PC-3 (cell line): ENCODE data around the gene STK11IP. TPM values are rescaled to one million over a fixed set of nuclear protein-coding genes. Genes with fewer than 3 reads are reported as not detected.

Experiments used
- ATAC-seq: fragments of 200-7000 bp; cut with Tn5 transposase; 2 replicates; pipeline ENCODE4 v1.9.1; 2020; ENCODE audit warnings: mild to moderate bottlenecking, moderate library complexity
- BruUV-seq: library from RNA; stranded (reverse); fragments of 400-500 nt; replicated peaks from 2 replicates; lab custom pipeline; 2021; lab: Mats Ljungman, UMichigan
- CTCF ChIA-PET: fragments of 300-600 bp; sonication (Branson Sonifier 250); formaldehyde crosslinking; loops from one replicate; lab custom pipeline; 2022; ENCODE audit warnings: antibody characterized with exemption; lab: Charles Lee
- POLR2A ChIA-PET: fragments of 300-600 bp; sonication (Branson Sonifier 250); formaldehyde crosslinking; loops from one replicate; lab custom pipeline; 2022; ENCODE audit warnings: antibody characterized with exemption; ENCODE audit not compliant: unreplicated experiment; lab: Charles Lee
- DNase-seq: peaks from one replicate; pipeline ENCODE4 v3.0.0-alpha.2; 2015
- H2AFZ ChIP-seq: fragments of 300-600 bp; sonication (generic); 2 replicates; pipeline ENCODE4 v1.6.0; 2016; ENCODE audit warnings: antibody characterized with exemption, low read length
- H3F3A ChIP-seq: fragments of 300-600 bp; sonication (generic); one replicate; pipeline ENCODE4 v1.6.0; 2017; ENCODE audit warnings: antibody characterized with exemption, low read length, control low read depth, mild to moderate bottlenecking; ENCODE audit not compliant: unreplicated experiment
- H3K27ac ChIP-seq: fragments of 300-600 bp; sonication (generic); 2 replicates; pipeline ENCODE4 v1.5.1; 2016; ENCODE audit warnings: mild to moderate bottlenecking, low read length
- H3K27me3 ChIP-seq: fragments of 300-600 bp; sonication (generic); 2 replicates; pipeline ENCODE4 v1.6.1; 2016; ENCODE audit warnings: low read length, mixed read lengths
- H3K36me3 ChIP-seq: fragments of 300-600 bp; sonication (generic); 2 replicates; pipeline ENCODE4 v1.6.1; 2016; ENCODE audit warnings: low read depth, mixed run types, low read length, mixed read lengths
- H3K4me1 ChIP-seq: fragments of 300-600 bp; sonication (generic); 2 replicates; pipeline ENCODE4 v1.5.1; 2016; ENCODE audit warnings: low read length; ENCODE audit not compliant: insufficient read depth
- H3K4me2 ChIP-seq: fragments of 300-600 bp; sonication (generic); 2 replicates; pipeline ENCODE4 v1.6.0; 2016; ENCODE audit warnings: low read length
- H3K4me3 ChIP-seq: fragments of 300-600 bp; sonication (generic); 2 replicates; pipeline ENCODE4 v1.5.1; 2016; ENCODE audit warnings: mild to moderate bottlenecking, low read length, mixed read lengths
- H3K79me2 ChIP-seq: fragments of 300-600 bp; sonication (generic); 2 replicates; pipeline ENCODE4 v1.6.1; 2017; ENCODE audit warnings: low read length, mixed read lengths
- H3K9ac ChIP-seq: fragments of 300-600 bp; sonication (generic); 2 replicates; pipeline ENCODE4 v1.6.0; 2016; ENCODE audit warnings: mild to moderate bottlenecking, low read length
- H3K9me2 ChIP-seq: fragments of 300-600 bp; sonication (generic); replicated peaks from 2 replicates; pipeline ENCODE4 v1.6.1; 2016; ENCODE audit warnings: mixed run types, low read length, mixed read lengths
- H3K9me3 ChIP-seq: fragments of 300-600 bp; sonication (generic); 2 replicates; pipeline ENCODE4 v1.6.1; 2016; ENCODE audit warnings: low read length, mixed read lengths
- H4K20me1 ChIP-seq: fragments of 300-600 bp; sonication (generic); 2 replicates; pipeline ENCODE4 v1.6.1; 2016; ENCODE audit warnings: low read length, mixed read lengths
- EZH2 ChIP-seq: fragments of 300-600 bp; sonication (generic); IDR thresholded peaks from one replicate; pipeline ENCODE4 v1.6.1; 2017; ENCODE audit warnings: antibody characterized with exemption, mild to moderate bottlenecking, low read length; ENCODE audit not compliant: unreplicated experiment
- EZH2phosphoT487 ChIP-seq: fragments of 300-600 bp; sonication (generic); IDR thresholded peaks from 2 replicates; pipeline ENCODE4 v1.6.1; 2018; ENCODE audit warnings: mild to moderate bottlenecking, antibody characterized with exemption, low read length, borderline replicate concordance
- intact Hi-C: fragments of 100-400 bp; cut with micrococcal nuclease; formaldehyde crosslinking; loops from 2 replicates; pipeline ENCODE4 v1.9.0; 2023
- total RNA-seq: library from RNA; depleted of rRNA; stranded (reverse); fragments of >200 nt; gene quantifications from 2 replicates; pipeline ENCODE4 v1.2.3, GENCODE V29; 2014
- TF ChIP-seq, protein P1 (sequence below): fragments of 300-600 bp; sonication (generic); conservative IDR thresholded peaks from 2 replicates; pipeline ENCODE4 v1.5.1; 2017; ENCODE audit warnings: antibody characterized with exemption, low read depth, mild to moderate bottlenecking, low read length

The STK11IP gene
- total RNA-seq, 1 experiment from 2014 or later: 17.7 TPM

DNA sequence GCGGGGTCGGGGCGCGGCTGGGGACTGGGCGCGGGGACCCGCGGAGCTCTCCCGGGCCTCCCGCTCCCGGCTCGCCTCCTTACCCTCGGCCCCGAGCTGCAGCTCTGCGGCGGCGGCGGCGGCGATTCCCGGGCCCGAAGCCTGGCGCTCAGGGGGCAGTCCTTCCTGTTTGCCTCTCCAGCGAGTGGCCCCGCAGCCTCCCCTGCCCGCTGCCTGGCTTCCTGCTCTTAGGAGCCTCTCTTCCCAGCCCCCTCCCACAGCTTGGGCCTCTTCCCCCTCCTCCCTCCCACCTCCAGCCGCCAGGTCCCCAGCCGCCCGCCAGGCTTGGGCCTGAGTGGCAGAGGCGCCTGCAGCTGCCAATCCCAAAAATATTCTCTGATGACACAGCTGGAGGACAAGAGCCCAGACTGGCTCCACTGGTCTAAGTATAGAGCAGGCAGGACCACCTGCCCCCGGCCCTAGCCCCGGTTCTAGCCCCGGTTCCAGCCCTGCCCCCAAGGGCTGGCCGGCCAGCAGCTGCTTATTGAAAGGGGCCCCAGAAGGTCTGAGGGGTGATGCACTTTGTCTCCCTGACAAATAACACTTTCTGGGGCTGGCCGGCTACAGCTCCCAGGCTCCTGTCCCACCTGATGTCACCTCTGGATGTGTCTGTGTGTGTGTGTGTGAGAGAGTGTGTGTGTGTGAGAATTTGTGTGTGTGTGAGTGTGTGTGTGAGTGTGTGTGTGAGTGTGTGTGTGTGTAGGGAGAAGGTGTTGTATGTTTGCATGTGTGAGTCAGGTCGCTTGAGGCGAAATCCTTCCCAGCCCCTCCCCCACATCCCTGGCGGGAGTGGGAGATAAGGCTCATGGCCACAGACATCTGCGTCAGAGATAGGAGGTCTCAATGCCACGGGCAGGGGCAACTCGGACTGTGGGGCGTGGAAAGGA is 26.1 kb upstream of the STK11IP start, which contains the start of gene OBSL1:
OBSL1 (minus strand) TSS at position 229 of the 926 bp plus-strand sequence. CDS start 307 bp downstream, outside the sequence.
- H3K27ac ChIP-seq: peak within 1 kb of the TSS; percentile 68
- H3K4me1 ChIP-seq: peaks cover 28% of the 10 kb centered on the region
- ATAC-seq (peak; percentile 61), DNase-seq (peak; percentile 90)
- peak within 1 kb of the TSS; percentile 86 for H3K4me2 ChIP-seq
- peaks cover 20% of the 10 kb centered on the region for H3K79me2 ChIP-seq
- no peaks in the 10 kb centered on the region for H4K20me1 ChIP-seq
- TSS peak; percentile 61 for BruUV-seq
- H3K9me3 ChIP-seq: no peaks in the 10 kb centered on the region
- H3K36me3 ChIP-seq: no peaks in the 10 kb centered on the region; the same call in 1 of the 2 replicates
- H3K4me3 ChIP-seq: peak within 1 kb of the TSS; percentile 72
- no peaks in the 10 kb centered on the region for H3F3A ChIP-seq
- TF ChIP-seq EZH2 (no peak), EZH2phosphoT487 (no peak)
- TF ChIP-seq, protein P1, sequence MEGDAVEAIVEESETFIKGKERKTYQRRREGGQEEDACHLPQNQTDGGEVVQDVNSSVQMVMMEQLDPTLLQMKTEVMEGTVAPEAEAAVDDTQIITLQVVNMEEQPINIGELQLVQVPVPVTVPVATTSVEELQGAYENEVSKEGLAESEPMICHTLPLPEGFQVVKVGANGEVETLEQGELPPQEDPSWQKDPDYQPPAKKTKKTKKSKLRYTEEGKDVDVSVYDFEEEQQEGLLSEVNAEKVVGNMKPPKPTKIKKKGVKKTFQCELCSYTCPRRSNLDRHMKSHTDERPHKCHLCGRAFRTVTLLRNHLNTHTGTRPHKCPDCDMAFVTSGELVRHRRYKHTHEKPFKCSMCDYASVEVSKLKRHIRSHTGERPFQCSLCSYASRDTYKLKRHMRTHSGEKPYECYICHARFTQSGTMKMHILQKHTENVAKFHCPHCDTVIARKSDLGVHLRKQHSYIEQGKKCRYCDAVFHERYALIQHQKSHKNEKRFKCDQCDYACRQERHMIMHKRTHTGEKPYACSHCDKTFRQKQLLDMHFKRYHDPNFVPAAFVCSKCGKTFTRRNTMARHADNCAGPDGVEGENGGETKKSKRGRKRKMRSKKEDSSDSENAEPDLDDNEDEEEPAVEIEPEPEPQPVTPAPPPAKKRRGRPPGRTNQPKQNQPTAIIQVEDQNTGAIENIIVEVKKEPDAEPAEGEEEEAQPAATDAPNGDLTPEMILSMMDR: no peak
- H3K9ac ChIP-seq: peak within 1 kb of the TSS; percentile 74
- no peaks in the 10 kb centered on the region for H3K27me3 ChIP-seq
- POLR2A ChIA-PET: interaction anchor here (0.6 to 0.8 kb wide), 2 partner anchors 26 to 115 kb away, joined by 3 to 7 read pairs; partner anchors contain the start of gene STK11IP
- H2AFZ ChIP-seq: peak within 1 kb of the TSS; percentile 64
- intact Hi-C loops: loop anchor here (1.0 to 2.0 kb wide), 2 partner anchors 26 to 71 kb away; partner anchors contain the start of gene STK11IP
- H3K9me2 ChIP-seq: no peaks in the 10 kb centered on the region
- CTCF ChIA-PET: interaction anchor here (0.9 kb wide), 1 partner anchor 118 kb away, joined by 3 read pairs; no protein-coding TSS in a partner anchor

DNA sequence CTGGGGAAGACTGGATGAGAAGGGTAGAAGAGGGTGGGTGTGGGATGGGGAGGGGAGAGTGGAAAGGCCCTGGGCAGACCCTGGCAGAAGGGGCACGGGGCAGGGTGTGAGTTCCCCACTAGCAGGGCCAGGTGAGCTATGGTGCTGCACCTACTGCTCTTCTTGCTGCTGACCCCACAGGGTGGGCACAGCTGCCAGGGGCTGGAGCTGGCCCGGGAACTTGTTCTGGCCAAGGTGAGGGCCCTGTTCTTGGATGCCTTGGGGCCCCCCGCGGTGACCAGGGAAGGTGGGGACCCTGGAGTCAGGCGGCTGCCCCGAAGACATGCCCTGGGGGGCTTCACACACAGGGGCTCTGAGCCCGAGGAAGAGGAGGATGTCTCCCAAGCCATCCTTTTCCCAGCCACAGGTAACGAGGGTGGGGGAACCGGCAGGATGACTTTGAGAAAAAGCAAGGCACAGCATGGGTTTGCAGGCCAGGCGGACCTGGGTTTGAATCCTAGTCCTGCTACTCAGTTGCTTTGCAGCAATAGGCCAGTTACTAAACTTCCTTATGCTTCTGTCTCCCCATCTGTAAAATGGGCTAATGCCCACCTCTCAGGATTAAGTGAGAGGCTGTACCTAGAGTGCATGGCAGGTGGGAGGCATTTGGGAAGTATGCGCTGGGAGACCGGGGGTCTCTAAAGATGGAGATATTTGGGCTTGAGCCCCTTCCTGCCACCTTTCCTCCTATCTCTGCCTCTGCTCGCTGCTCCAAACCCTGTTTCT is 25.2 kb upstream of the STK11IP start, which contains the start of gene INHA:
INHA (plus strand) TSS at position 74 of the 765 bp plus-strand sequence; CDS start at position 139, 65 bp downstream.
- peak within 1 kb of the TSS; percentile 64 for H2AFZ ChIP-seq
- ATAC-seq (no peak), DNase-seq (no peak)
- H3K4me1 ChIP-seq: peaks cover 36% of the 10 kb centered on the region
- ChIA-PET CTCF (no interaction called here), POLR2A (no interaction called here)
- no peaks in the 10 kb centered on the region for H3K9me3 ChIP-seq
- no peaks in the 10 kb centered on the region for H3K27me3 ChIP-seq
- peak within 1 kb of the TSS; percentile 86 for H3K4me2 ChIP-seq
- H4K20me1 ChIP-seq: no peaks in the 10 kb centered on the region
- H3K36me3 ChIP-seq: no peaks in the 10 kb centered on the region; the same call in 1 of the 2 replicates
- H3F3A ChIP-seq: no peaks in the 10 kb centered on the region
- H3K9ac ChIP-seq: peak within 1 kb of the TSS; percentile 74
- TF ChIP-seq EZH2phosphoT487: no peak
- no peak for TF ChIP-seq EZH2
- TF ChIP-seq, protein P1: no peak
- peaks cover 20% of the 10 kb centered on the region for H3K79me2 ChIP-seq
- H3K27ac ChIP-seq: peak within 1 kb of the TSS; percentile 68
- H3K9me2 ChIP-seq: no peaks in the 10 kb centered on the region
- intact Hi-C loops: no loop called here
- H3K4me3 ChIP-seq: peak within 1 kb of the TSS; percentile 72
- BruUV-seq: no TSS peak
